ENCODE measurements around the gene ZNF629. TPM values are rescaled to one million over a fixed set of nuclear protein-coding genes. Genes with fewer than 3 reads are reported as not detected.

The ZNF629 gene
- total RNA-seq, 1 donor from 2014 or later, result 18.9 TPM

- DNase-seq (ENCODE audit: low spot score), result no peak
These were observed 19.1 kb downstream of the ZNF629 start for GRCh38 chr16:30767767-30768465.

DNA sequence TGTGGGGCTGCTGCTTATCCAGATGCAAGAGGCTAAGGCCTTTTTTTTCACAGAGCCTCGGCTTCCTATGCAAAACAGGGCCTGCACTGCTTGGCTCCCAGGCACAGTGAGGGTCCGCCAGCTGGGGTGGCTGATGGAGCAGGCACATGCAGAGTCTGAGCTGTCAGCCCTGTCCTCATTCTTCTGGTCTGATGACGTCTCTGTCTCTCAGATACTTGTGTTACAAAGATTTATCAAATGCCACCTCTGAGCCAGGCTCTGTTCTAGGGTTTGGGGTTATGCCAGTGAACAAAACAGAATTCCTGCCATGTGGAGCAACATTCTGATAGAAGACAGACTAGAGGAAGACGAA lies 20.1 kb downstream of the ZNF629 start:
- DNase-seq (ENCODE audit: low spot score), result no peak

GRCh38 chr16:30766206-30766932 lies 20.6 kb downstream of the ZNF629 start:
- no peak for DNase-seq (ENCODE audit: low spot score)

DNA sequence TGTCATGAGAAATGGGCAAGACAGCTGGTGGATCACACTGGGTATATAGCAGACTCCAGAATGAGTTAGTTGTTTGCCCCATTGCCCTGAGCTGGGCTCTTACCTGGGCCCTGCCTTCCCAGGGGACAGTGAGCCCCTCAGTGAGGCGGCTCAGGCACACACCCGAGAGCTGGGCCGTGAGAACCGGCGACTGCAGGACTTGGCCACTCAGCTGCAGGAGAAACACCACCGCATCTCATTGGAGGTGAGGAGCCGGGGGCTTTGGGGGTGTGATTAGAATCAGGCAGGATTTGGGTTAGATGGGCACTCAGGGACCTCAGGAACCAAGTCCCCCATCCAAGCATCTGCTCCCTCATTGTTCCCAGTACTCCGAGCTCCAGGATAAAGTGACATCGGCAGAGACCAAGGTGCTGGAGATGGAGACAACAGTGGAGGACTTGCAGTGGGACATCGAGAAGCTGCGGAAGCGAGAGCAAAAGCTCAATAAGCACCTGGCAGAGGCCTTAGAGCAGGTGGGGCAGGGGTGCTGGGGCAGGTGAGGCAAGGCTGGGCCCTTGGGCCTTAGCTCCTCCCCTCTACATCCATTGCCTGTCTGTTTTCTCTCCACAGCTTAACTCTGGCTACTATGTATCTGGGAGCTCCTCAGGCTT lies 22.1 kb downstream of the ZNF629 start:
- DNase-seq (ENCODE audit: low spot score), result no peak

DNA sequence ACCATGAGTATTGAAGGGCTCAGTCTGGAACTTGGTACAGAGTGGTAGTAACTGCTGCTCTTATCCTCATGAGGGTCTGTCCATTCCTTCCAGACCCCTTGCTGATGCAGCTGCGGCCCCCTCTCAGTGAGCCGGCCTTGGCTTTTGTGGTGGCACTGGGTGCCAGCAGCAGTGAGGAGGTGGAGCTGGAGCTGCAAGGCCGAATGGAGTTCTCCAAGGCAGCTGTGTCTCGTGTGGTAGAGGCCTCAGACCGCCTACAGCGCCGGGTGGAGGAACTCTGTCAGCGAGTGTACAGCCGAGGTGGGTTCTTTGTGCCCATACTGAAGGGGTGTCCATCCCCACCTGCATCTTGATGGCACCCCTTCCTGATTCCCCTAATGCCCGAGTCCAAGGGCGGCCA lies 22.9 kb downstream of the ZNF629 start:
- DNase-seq (ENCODE audit: low spot score), result no peak

GRCh38 chr16:30762991-30763725 lies 23.8 kb downstream of the ZNF629 start:
- no peak for DNase-seq (ENCODE audit: low spot score)

- peak; percentile 98 for DNase-seq (ENCODE audit: low spot score)
These were observed 24.8 kb downstream of the ZNF629 start, which contains the start of the genes CFAP119 and RNF40 for GRCh38 chr16:30761928-30762902. Gene CFAP119 (minus strand): TSS chr16:30762062. CDS start chr16:30761748, 314 bp downstream. Gene RNF40 (plus strand): TSS chr16:30762322. CDS start chr16:30762546, 224 bp downstream.

DNA sequence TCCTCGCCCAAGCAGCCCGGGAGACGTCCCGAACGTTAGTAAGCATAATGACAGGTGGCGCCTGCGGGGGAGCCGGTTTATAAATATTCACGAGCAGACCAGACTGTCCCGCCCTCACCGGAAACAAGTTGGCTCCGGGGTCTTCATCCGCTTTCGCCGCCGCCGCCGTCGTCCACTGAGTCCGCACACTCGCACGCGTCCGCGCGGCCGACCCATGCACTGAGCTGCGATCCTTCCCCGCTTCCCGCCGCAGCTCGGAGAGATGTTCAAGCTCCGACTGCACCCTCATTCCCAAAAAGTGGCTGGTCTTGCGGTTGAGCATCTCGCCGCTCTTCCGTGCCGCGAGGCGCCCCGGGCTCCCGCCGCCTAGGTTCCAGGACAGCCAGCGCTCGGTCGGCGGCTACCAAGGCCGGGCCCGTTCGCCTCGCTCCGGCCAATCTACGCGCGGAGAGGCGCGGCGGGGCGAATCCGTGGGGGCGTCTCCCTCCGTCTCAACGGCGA lies 25.5 kb downstream of the ZNF629 start:
- DNase-seq (ENCODE audit: low spot score), result no peak

- DNase-seq (ENCODE audit: low spot score), result no peak
These were observed 26.2 kb downstream of the ZNF629 start for GRCh38 chr16:30760577-30761426.

GRCh38 chr16:30760001-30760559 lies 26.9 kb downstream of the ZNF629 start:
- no peak for DNase-seq (ENCODE audit: low spot score)

- DNase-seq (ENCODE audit: low spot score), result no peak
These were observed 28.0 kb downstream of the ZNF629 start for GRCh38 chr16:30758988-30759491.

DNA sequence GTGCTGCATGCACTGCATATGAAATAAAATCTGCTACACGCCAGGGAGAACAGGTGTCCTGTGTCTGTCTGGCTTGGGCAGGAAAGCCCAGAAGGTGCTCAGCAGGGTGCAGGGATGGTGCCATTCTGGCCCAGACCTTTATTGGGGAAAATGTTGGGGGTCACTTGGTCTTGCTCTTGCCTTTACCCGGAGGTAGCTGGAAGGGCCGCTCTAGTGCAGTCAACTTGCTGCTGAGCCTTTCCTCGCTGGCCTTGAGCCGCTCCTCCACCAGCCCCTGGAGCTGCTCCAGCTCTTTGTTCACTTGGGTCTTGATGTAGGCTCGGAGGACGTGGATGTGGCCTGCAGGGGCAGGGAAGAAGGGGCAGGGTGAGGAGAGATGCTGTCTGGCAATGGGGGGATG lies 29.7 kb downstream of the ZNF629 start:
- no peak for DNase-seq (ENCODE audit: low spot score)

DNA sequence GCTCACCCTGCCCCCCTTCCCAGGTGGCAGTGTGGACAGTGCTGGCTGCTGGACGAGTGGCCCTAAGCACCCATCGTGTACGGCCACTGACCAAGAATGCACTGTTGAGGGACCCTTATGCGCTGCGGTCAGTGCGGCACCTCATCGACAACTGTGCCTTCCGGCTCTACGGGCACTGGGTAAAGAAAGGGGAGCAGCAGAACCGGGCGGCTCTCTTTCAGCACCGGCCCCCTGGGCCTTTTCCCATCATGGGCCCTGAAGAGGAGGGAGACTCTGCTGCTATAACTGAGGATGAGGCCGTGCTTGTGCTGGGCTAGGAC lies 30.3 kb downstream of the ZNF629 start:
- DNase-seq (ENCODE audit: low spot score), result no peak

GRCh38 chr16:30755955-30756780 lies 30.8 kb downstream of the ZNF629 start:
- DNase-seq (ENCODE audit: low spot score), result no peak

GRCh38 chr16:30753596-30753995 lies 33.4 kb downstream of the ZNF629 start:
- no peak for DNase-seq (ENCODE audit: low spot score)

DNA sequence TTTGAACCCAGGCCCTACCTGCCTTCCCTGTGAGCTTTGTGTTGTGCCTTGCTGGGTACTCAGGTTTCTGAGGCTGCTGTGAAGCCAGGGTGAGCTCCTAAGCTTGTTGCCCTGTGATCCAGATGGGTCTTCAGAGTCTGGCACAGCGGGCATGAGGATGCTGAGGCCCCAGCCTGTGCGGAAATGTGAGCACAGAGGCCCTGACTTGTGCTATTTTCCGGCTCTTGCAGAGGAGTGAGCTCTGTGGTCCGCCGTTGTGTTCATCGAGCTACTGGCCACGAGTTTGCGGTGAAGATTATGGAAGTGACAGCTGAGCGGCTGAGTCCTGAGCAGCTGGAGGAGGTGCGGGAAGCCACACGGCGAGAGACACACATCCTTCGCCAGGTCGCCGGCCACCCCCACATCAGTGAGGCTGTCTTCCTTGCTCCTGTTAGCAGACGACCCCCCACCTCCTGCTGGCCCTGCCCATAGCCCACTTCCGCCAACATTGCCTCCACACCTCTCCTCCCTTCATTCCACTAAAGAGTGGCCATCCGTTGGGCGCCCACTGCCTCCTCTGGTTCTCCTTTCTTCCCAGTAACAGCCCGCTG lies 36.0 kb downstream of the ZNF629 start:
- DNase-seq (ENCODE audit: low spot score), result no peak

DNA sequence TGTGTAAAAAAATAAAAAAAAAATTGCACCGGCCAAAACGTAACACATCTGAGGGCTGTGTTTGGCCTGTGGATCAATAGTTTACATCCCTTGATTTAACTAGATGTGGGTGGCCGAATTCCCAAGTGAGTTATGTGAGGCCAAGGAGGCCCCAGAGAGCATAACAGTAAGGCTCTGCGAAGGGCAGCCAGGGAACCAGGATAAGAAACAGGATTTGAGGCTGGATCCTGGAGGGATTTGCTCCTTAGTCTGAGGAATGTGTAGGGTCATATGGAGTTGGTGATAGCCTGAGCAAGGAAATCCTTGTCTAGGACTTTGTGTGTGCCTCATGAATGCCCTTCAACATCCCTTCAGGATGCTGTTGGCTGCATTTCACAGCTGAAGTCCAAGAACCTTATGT lies 36.8 kb downstream of the ZNF629 start:
- no peak for DNase-seq (ENCODE audit: low spot score)
